ENCODE results near the gene MT1X. TPM values are rescaled to one million over a fixed set of nuclear protein-coding genes. Genes with fewer than 3 reads are reported as not detected.

Gene MT1X
- total and polyA plus RNA-seq, 8 donors, result 14.5 to 126 (median 16.7) TPM

- Histone ChIP-seq H3K4me3 (no peak within 1 kb of the TSS), H3K4me1 (no peaks in the 10 kb centered on the region), H3K27ac (no peak within 1 kb of the TSS), H3K9me3 (no peaks in the 10 kb centered on the region), H3K36me3 (no peaks in the 10 kb centered on the region), H3K27me3 (peaks cover 5 to 45% of the 10 kb centered on the region in 2 donors)
- intact Hi-C loops (cut with DNase I), result no loop called here
- no peak for TF ChIP-seq CTCF (IDR thresholded peaks at IDR 0.05)
- DNase-seq, result no peak
- ATAC-seq, result no peak
Measured at GRCh38 chr16:56651586-56651985, 30.7 kb upstream of the MT1X start, which contains the start of gene MT1B. Gene MT1B (plus strand): TSS chr16:56651886. CDS start chr16:56651954, 68 bp downstream.

- no peak for TF ChIP-seq CTCF (IDR thresholded peaks at IDR 0.05)
- peaks cover 0 to 35% of the 10 kb centered on the region in 2 donors for H3K27me3 ChIP-seq
- ATAC-seq, result no peak
Measured at GRCh38 chr16:56652600-56652999, 29.7 kb upstream of the MT1X start.

DNA sequence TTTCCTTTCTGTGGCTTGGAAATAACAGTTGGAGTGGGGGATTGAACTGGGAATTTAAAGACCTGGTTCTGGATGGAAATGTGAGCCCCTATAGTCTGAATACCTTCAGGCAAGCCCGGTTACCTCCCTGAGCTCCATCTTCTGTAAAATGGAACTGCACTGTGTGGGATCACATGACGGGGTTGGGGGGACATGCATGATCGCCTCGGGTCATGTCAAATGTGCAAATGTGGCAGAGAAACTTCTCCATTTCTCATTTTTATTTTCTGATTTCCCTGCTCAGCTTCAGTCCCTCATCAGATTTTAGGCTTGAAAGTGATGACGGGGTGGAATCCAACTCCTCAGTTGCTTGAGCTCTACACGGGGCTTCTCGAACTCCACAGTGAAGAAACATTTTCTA, 29.1 kb upstream of the MT1X start:
- no peak for TF ChIP-seq CTCF (IDR thresholded peaks at IDR 0.05)
- H3K4me1 ChIP-seq, result peaks cover 0 to 6% of the 10 kb centered on the region in 2 donors
- no peaks in the 10 kb centered on the region for H3K9me3 ChIP-seq
- DNase-seq (no peak), ATAC-seq (no peak)
- no peak overlapping the region for H3K27ac ChIP-seq
- no peaks in the 10 kb centered on the region for H3K36me3 ChIP-seq
- no peak overlapping the region for H3K4me3 ChIP-seq
- intact Hi-C loops (cut with DNase I), result no loop called here
- peaks cover 0 to 29% of the 10 kb centered on the region in 2 donors for H3K27me3 ChIP-seq

More at GRCh38 chr16:56652600-56652999, 29.7 kb upstream of the MT1X start:
- H3K9me3 ChIP-seq, result no peaks in the 10 kb centered on the region
- no peaks in the 10 kb centered on the region for H3K36me3 ChIP-seq
- H3K27ac ChIP-seq, result no peak overlapping the region
- no peaks in the 10 kb centered on the region for H3K4me1 ChIP-seq
- intact Hi-C loops (cut with DNase I), result no loop called here
- no peak overlapping the region for H3K4me3 ChIP-seq
- no peak for DNase-seq

- peaks cover 0 to 15% of the 10 kb centered on the region in 2 donors for H3K4me1 ChIP-seq
- H3K4me3 ChIP-seq, result peak within 1 kb of the TSS; percentile 55 to 63
- H3K27me3 ChIP-seq, result peaks cover 3 to 21% of the 10 kb centered on the region in 2 donors
- no peaks in the 10 kb centered on the region for H3K36me3 ChIP-seq
- intact Hi-C loops (cut with DNase I), result no loop called here
- ATAC-seq, result peak; percentile 98
- H3K9me3 ChIP-seq, result no peaks in the 10 kb centered on the region
- no peak for TF ChIP-seq CTCF (IDR thresholded peaks at IDR 0.05)
- DNase-seq, result peak in 3 of 4 donors; percentile 69 to 94 (median 90)
- peak within 1 kb of the TSS in 1 of 2 donors; percentile 60 for H3K27ac ChIP-seq
Measured at GRCh38 chr16:56657555-56658326, 24.5 kb upstream of the MT1X start, which contains the start of gene MT1F. Gene MT1F (plus strand): TSS chr16:56657959. CDS start chr16:56658059, 100 bp downstream.

DNA sequence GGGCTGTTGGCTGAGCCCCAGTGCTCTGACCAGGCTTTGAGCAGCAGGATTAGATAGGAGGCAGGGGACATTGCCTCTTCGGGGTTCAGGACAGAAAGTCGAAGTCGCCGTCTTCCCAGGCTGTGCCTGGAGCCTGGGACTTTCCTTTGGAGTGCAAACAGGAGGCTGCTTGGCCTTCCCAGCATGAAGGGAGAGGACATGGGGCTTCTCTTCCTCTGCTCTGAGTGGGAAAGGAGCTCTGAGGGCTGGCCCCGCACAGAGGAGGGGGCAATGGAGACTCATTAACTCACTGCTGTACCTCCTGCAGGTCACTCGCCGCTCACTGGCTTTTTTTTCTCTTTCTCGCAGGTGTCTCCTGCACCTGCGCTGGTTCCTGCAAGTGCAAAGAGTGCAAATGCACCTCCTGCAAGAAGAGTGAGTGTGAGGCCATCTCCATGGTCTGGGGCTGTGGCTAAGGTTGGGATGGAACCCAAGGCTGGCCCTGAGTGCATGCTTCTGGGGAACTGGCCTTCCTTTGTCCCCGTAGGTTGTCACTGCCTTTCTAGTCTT, 23.9 kb upstream of the MT1X start:
- H3K4me3 ChIP-seq, result peak overlapping the region; percentile 55 to 63
- no peaks in the 10 kb centered on the region for H3K36me3 ChIP-seq
- DNase-seq, result peak in 1 of 4 donors; percentile 66
- intact Hi-C loops (cut with DNase I), result no loop called here
- peak overlapping the region in 1 of 2 donors; percentile 60 for H3K27ac ChIP-seq
- H3K9me3 ChIP-seq, result no peaks in the 10 kb centered on the region
- no peak for ATAC-seq
- peaks cover 0 to 19% of the 10 kb centered on the region in 2 donors for H3K4me1 ChIP-seq
- no peak for TF ChIP-seq CTCF (IDR thresholded peaks at IDR 0.05)
- peaks cover 10 to 27% of the 10 kb centered on the region in 2 donors for H3K27me3 ChIP-seq

All from left lung (tissue), 10 donors.